H4 (cell line): ENCODE data around the gene CDT1. TPM values are rescaled to one million over a fixed set of nuclear protein-coding genes. Genes with fewer than 3 reads are reported as not detected.

Source experiments
- DNase-seq: peaks from one replicate; pipeline ENCODE4 v3.0.0-alpha.2; 2015; ENCODE audit warnings: low spot score
- total RNA-seq: library from RNA; depleted of rRNA; stranded (reverse); fragments of >200 nt; shearing (Covaris generic); gene quantifications from 2 replicates; pipeline ENCODE4 v1.2.3, GENCODE V29; 2014

Gene CDT1
- total RNA-seq, 1 experiment from 2014 or later = 26.4 TPM

DNA sequence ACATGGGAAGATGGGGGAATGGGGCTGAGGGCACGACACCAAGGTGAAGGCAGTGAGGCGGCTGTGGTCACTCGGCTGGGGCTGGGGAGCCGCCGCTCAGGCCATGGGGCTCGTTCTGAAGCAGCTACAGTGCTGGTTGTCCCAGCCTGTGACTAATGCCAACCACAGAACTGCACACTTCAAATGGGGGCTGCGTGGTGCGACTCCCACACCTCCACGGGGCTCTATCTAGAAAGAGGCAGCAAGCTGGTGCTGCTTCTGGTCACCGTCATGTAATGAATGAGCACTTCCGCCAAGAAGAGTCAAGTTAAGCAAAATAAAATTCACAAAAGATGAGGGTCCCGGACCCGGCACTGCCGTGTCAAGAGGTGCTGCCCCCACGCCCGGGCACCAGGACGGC lies 33.2 kb downstream of the CDT1 start:
- no peak for DNase-seq

DNA sequence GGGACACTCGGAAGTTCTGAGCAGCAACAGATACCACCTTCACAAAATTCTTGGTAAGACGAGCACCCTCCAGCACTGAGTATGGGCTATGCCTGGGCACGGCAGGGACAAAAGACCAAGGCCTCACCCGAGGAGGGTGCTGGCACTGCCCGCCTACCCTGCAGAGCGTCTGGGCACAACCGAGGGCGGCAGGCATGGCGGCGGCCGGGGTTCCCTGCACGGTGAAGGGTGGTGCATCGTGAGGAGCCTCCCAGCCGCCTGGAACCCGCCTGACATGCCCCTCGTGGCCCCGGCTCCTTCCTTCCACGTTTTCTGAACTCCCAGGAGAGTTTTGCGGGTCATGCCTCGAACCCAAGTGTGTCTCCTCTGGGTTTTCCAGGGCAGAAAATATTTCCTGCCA lies 34.2 kb downstream of the CDT1 start:
- DNase-seq = no peak

DNA sequence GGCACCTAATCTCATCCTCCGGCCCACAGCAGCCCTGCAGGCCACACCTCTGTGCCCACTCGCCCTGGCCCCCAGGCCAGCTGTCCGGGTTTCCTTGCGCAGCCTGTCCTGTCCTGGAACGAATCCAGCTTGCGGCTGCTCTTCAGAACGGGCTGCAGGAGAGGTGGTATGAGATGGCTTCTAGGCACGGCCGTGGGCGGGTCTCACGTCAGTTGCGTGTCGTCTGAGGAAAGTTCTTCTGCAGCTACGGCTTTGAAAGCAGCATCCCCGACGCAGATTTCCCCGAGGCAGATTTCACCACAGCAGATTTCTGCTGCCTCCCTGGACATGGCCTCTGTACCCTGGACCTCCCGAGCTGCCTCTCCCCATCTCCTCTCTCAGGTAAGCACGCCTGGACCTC lies 35.0 kb downstream of the CDT1 start:
- no peak for DNase-seq

DNA sequence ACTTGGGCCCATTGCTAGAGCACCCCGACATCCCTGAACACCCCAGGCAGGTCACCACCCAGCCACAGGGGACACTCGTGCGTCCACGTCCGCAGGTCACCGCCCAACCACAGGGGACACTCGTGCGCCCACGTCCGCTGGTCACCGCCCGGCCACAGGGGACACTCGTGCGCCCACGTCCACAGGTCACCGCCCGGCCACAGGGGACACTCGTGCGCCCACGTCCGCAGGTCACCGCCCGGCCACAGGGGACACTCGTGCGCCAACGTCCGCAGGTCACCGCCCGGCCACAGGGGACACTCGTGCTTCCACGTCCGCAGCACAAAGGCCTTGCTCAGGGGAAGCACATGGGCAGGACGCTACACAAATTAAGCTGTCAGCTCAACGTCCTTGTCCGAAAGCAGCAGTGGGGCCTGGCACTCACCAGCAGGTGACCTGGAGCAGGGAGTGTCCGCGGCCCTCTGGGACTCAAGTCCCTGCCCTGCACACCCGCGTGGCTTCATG lies 35.5 kb downstream of the CDT1 start:
- no peak for DNase-seq

DNA sequence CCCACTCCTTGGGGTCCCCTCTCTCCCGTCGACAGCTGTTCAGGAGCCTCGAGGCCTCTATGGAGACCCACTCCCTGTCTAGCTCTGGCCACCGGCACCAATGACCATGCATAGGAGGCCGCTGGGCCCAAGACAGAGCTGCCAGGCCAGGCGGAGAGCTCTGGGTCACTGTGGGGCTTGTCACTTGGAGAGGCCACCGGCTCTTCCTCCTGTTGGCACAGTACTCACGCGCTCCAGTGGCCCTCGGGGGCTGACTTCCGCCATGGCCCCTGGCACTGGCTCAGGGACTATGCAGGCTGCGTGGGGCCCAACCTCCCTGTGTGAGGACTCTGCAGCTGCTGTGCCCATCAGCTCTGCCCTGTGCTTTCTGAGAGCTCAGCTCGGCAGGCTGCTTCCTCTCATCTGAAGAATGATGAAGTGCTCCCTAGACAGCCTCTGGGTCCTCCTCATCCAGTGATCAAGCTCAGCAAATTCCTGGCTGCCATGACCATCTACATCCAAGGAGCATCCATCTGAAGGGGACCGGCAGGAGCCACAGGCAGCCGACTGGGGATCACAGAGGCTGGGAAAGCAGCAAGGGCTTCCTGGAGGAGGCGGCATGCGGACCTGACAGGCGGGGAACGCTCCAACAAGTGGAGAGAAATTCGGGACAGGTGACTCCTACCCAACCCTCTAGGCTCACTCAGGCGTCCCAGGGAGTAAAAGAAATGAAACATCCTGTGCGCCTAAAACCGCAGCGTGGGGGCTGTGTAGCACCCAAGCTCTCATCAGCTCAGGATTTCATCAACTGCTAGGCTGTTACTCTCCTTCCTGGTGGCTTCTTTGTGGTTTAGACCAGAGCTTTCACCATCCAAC lies 36.4 kb downstream of the CDT1 start:
- DNase-seq = no peak

DNA sequence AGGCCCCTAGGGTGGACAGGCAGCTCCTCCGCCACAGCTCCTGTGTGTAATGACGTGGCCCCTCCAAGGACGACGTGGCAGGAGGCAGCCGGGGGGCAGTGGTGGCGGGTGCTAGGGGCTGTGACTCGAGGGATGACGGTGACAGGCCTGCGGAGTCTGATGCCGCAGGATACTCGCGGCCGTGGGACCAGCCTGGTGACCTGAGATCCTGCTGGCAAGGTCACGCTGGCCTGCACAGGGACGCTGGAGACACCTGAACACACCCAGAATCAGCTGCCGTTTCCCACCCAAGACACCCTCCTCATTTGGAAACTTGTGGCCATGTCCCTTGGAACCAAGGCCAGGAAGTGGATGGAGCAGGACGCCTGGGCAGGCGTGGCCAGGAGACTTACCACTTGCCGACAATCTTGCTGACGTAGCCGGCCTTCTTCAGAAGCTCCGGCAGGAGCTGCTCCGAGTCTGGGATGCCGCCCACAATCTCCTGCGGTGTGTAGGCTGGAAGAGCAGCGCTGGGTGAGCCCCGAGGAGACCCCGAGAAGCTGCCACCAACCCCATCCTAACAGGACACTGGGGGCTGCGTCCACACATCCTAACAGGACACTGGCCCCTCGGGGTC lies 37.1 kb downstream of the CDT1 start:
- DNase-seq = no peak

DNA sequence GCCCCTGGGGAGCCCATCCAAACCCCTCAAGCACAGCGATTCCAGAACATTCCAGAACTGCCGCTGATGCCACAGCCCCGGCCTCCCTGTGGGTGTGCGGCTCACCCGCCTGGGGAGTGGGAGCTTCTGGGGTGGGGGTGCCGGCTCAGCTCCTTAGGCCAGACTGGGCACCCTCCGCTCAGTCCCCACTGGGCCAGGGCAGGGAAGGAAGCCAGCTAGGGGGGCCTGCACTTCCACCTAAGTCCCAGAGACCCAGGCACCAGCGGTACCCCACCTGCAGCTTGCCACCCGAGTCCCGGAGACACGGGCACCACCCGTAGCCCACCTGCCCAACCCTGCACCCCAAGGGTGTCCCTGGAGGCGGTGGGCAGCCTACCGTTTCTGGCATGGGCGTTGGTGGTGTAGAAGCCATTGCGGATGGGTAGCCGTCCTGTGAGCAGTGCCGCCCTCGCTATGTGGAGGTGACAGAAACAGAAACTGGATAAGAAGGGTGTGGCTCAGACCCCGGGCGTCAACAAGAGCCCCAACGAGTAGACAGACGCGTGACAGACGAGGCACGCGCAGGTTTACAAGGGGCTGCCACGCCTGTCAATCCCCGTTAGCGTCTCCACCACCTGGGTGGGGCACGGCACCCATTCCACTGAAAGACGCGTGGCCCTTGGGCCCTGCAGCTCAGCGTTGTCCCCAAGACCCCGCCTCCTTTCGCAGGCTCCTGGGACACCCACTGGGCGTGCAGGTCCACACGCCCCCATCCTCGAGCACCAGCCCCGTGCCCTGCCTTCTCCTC lies 38.1 kb downstream of the CDT1 start:
- DNase-seq = no peak

DNA sequence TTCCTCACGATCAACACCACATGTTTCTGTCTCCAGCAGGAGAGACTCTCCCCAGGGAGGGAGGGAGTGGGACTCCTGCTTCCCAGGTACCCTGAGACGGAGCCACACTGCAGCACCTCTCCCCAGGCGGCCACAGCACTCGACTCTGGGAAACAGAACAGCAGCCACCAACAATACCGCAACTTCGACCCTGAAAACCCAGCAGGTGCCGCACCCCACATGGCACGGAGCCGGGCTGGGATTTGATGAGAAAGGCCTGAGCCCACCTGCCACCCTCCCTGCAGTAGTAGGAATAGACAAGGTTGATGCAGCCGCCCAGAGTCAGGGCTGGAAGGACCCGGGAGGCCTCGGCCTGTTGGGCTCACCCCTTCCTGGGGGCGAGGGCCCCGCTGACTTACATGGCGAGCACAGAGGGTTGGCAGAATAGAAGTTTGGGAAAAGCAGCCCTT lies 38.7 kb downstream of the CDT1 start:
- no peak for DNase-seq

DNA sequence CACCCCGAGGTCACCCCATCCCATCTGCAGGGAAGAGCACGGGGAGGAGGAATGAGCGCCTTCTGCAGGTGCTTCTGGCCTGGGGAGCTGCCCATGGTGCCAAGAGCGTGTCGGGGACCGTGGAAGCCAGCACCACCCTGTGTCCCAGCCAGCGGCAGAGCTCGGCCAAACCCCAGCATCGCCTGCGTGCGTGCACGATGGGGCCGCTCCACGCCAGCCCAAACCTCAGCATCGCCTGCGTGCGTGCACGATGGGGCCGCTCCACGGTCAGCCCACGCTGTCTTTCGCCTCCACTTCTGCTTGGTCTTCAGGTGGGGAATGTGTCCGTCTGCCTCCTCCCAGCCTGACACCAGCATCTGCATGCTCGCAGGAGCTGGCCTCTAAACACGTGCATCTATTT lies 39.2 kb downstream of the CDT1 start:
- DNase-seq = no peak

DNA sequence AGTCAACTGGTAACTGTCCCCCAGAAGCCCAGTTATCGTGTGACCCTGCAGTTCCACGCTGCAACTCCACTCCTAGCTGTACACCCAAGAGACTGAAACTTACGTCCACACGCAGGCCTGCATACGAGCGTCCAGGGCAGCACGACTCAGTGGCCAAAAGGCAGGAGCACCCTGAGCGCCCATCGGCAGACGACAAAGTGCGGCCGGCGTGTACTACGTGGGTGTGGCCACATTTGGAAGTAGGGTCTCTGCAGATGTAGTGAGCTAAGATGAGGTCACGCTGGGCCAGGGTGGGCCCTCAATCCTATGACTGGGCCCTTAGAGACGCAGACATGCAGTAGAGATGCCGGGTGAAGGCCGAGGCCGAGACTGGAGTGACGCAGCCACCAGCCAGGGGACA lies 39.7 kb downstream of the CDT1 start:
- DNase-seq = no peak

DNA sequence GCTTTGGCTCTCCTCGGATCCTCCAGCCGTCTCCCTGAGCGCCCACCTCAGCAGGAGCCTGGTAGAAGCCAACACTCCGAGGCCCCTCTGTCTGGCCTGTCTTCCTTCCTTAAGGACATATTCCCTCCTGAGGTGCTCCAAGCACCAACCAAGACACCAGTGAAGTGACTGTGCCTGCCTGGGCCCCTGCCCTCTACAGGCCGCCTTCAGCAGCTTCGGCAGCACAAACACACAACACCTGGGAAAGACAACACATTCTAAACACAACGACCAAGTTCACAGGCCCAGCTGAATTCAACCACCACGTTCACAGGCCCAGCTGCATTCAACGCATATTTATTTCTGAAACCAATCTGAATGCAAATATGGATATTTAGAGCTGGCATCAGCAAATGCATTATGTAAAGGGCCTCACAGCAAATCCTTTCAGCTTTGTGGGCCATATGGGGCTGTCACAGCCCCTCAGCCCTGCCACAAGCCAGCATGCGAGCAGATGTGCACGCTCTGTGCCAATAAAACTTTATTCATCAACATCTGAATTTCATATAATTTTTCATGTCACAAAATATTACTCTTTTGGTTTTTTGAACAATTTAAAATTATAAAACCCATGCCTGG lies 40.9 kb downstream of the CDT1 start:
- DNase-seq = no peak

DNA sequence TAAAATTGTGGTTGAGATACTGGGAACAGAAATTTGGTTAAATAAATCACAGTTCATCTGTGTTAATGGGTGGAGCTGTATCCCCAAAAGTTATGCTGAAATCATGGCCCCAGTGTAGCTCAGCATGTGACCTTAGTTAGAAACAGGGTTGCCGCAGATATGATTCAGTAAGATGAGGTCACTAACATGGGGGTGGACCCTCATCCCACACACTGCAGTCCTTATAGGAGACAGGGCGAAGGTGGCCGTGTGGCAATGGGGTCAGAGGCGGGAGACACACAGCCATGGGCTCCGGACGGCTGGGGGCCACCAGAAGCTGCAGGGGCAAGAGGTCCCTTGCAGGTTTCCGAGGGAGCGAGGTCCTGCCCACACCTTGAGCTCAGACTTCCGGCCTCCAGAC lies 42.5 kb downstream of the CDT1 start:
- DNase-seq = no peak

DNA sequence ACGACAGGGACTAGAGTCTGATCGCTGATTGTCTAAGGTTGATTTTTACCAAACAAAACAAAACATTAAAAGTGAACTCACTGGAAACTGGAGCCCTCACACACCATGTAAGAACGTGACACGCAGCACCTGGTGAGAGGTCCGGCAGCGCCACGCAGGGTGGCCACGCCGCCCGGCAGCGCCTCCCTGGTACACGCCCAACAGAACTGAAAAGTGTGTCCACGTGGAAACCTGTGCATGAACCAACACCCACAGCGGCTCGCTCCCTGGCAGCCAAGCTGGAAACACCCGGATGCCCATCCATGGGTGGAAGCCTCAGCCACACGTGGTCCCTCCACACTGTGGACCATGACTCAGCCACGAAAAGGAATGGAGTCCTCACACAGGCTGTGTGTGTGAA lies 44.1 kb downstream of the CDT1 start:
- no peak for DNase-seq

DNA sequence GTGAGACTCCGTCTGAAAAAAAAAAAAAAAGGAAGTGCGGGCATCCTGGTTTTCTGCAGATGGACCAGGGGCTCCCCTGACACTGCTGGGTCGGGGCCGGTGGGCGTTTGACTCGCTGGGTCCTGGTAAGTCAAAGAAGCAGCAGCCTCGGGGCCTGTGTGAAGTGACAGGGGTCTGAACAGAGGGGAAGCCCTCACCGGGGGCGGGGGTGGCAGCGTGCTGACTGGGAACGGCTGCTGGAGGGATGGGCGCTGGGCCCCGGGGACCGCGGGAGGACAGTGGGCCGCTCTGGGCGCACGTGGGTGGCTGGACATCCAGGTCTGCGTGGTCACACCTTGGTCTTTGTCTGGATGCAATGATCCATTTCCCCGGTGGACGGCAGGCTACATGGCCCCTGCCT lies 45.0 kb downstream of the CDT1 start:
- no peak for DNase-seq

DNA sequence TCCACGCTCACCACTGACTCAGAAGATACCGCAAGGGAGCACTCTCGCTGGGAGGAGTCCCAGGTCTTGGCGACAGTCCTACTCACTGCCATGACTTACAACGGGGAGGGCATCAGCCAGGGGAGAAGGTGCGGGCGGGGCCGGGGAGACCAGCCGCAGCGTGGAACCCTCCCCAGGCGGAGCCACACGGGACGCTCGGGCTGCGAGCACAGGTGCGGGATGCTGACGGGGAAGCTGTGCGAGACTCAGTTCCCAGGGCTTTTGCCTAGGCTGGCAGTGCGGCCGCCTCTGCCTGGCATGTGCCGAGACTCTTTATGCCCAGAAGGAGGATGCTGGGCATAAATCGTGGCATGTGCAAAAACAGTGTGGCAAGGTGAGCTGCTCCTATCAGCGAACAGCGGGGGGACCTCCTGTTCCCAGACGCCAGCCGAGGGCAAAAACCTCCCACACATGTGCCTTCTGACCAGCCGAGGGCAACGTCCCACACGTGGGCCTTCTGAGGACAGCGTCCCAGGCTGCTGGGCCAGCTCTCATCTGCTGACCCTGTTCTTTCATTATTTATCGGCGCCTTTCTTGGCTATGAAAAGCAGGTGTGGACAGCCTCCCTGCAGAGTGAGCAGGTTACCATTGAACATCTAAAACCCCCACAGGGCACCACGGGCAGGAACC lies 47.1 kb downstream of the CDT1 start:
- no peak for DNase-seq

DNA sequence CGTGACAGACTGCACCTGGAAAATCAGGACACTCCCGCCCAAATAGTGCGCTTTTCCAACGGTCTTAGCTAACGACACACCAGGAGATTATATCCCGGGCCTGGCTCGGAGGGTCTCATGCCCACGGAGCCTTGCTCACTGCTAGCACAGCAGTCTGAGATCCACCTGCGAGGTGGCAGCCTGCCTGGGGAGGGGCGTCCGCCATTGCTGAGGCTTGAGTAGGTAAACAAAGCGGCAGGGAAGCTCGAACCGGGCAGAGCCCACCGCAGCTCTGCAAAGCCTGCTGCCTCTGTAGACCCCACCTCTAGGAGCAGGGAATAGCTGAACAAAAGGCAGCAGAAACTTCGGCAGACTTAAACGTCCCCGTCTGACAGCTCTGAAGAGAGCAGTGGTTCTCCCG lies 48.0 kb downstream of the CDT1 start:
- DNase-seq = no peak

DNA sequence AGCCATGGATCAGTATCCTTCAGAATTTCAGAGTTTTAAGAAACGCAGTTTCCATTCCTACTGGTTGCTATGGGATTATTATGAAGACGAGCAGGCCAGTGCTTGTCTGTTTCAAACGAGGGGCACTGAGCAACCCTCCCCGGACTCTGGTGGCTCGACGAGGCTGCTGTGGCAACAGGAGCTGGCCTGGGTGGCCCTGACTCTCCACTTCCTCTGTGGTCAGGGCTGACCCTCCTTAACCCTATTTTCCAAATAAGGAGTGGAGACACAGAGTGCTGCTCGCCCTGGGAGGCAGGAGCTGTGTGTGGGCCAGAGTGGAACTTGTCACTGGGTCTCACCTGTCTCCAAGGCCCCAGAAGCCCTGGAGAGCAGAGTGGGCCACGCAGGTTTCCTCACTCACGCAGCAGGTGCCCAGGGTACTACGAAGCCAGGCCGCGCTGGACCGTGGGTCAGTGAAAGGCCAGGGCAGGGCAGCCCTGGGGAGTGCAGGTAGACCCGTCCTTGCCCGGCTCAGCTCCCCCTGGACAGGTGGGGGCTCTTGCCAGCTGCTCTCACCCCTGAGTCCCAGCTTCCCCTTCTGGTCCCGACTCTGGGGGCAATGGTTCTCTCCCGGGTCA lies 49.8 kb downstream of the CDT1 start:
- no peak for DNase-seq

DNA sequence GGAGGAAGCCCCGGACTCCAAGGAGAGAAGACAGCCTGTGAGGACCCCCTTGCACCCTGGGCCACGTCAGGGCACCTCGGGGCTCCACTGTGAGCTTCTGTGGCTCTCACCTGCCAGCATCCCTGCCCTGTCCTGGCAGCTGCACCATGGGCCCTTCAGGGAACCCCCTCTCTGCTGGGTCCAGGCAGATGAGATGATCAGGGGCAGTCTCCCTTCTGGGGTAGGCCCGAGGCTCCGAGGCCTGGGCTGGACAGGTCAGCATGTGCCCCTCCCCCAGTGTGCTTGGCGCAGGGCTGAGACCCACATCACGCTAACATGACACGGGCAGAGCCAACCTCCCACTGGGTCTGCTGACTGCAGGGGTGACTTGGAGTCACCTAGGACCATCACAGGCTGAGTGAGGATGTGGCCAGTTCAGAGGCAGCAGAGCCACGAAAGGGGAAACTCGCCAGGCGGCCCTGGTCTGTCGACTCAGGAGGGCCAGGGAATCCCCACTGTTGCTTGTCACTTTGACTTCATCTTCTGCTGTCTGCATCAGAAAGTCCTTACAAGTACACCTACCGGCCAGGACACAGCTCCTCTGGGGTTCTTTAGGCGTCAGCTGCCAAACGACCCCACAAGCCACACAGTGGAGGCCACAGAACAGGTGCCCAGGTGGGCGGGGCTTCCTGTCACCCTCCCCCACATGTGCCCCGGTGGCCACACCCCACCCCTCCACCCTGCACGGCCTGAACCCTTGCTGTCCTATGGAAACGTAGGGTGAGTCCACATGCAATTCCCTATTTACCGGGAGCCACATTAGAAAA lies 50.9 kb downstream of the CDT1 start:
- DNase-seq = no peak

DNA sequence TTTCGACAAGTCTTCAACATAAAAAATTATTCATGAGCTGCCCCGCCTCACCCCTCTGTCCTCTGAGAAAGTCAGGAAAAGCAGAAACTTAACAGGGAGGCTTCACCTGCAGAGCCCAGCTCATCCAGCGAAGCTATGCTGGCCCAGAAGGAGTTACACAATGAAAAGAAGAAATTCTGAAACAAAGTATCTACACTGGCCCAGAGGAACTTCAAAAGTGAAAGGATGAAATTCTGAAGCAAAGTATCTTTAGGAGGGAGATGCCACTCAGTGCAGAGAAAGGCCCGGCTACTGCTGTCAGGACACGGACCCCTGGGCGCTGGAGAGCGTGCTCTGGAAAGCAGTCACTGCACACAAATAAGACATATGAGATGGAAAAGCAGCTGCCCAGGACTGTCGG lies 51.6 kb downstream of the CDT1 start:
- DNase-seq = no peak

DNA sequence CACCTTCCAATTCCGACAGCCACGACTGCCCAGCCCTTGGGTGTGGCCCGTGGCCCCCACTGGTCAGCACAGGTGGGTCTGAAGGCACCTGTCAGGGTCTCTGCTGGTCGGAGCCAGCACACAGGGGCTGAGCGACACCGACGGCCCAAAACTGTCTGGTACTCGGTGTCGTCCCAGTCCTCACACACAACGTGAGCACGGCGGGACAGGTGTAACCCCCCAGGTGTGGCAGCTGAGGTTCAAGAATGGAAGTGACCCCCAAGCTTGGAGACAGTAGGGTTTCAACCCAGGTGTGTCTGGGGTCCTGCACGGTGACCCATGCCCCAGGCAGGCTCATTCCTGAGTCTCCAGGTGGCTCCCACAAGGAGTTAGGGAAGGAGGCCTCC lies 52.1 kb downstream of the CDT1 start:
- no peak for DNase-seq
